ENCODE data around the gene CYTH1. TPM values are rescaled to one million over a fixed set of nuclear protein-coding genes. Genes with fewer than 3 reads are reported as not detected.

Gene CYTH1
- total and polyA plus RNA-seq, 8 donors, result 36.6 to 96.1 (median 41.3) TPM

- TF ChIP-seq CTCF (IDR thresholded peaks at IDR 0.05), result no peak
- intact Hi-C loops (cut with DNase I), result no loop called here
- H3K27me3 ChIP-seq, result no peaks in the 10 kb centered on the region
- peaks cover 0 to 90% of the 10 kb centered on the region in 2 donors for H3K36me3 ChIP-seq
- no peak overlapping the region for H3K27ac ChIP-seq
- DNase-seq (no peak), ATAC-seq (peak; percentile 30)
- H3K4me3 ChIP-seq, result no peak overlapping the region
- no peaks in the 10 kb centered on the region for H3K4me1 ChIP-seq
- H3K9me3 ChIP-seq, result no peaks in the 10 kb centered on the region
Observed at GRCh38 chr17:78674595-78675315, 107.3 kb downstream of the CYTH1 start.

DNA sequence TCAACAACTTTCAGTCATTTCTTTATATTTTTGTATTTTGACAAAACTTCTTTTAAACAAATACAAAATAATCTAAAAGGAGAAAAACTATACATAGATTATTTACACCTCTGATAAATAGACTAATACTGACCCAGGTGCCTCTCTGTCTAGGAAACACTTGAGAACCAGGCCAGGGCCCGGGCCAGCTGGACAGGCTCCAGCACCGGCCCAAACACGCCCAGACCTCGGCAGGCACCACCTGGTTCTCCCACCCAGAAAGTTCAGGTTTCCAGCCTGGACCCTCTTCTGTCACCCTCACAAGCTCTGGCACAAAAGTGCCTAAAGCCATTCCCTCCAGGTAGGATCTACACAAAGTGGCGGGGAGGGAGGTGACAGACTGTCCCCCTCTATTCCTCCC, 107.9 kb downstream of the CYTH1 start:
- Histone ChIP-seq H3K27me3 (no peaks in the 10 kb centered on the region), H3K4me1 (no peaks in the 10 kb centered on the region), H3K4me3 (no peak overlapping the region), H3K9me3 (no peaks in the 10 kb centered on the region), H3K36me3 (peaks cover 0 to 84% of the 10 kb centered on the region in 2 donors), H3K27ac (no peak overlapping the region)
- no peak for DNase-seq
- intact Hi-C loops (cut with DNase I), result no loop called here
- ATAC-seq, result no peak
- TF ChIP-seq CTCF (IDR thresholded peaks at IDR 0.05), result no peak

DNA sequence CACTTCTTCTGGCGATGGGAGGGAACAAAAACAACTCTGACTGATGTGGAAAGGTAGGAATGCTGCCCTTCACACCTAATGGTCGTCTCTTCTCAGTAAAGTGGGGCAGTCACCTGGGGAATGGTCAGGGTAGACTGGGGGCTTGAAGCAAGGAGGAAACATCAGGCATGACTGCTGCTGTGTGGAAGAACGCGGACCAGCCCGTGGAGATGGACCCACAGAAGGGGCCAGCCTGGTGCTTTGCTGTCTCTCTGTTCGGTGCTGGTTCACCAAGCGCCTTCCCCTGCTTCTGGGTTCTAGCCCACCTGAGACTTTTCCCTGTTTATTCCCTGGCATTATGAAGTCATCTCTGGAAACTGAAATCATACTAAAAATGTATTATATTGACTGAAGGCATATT, 108.7 kb downstream of the CYTH1 start:
- no peak overlapping the region for H3K4me3 ChIP-seq
- no peaks in the 10 kb centered on the region for H3K9me3 ChIP-seq
- no peaks in the 10 kb centered on the region for H3K27me3 ChIP-seq
- intact Hi-C loops (cut with DNase I), result no loop called here
- H3K27ac ChIP-seq, result no peak overlapping the region
- H3K36me3 ChIP-seq, result peaks cover 0 to 76% of the 10 kb centered on the region in 2 donors
- DNase-seq, result no peak
- no peak for ATAC-seq
- no peaks in the 10 kb centered on the region for H3K4me1 ChIP-seq
- no peak for TF ChIP-seq CTCF (IDR thresholded peaks at IDR 0.05)

GRCh38 chr17:78672871-78673371, 109.2 kb downstream of the CYTH1 start:
- H3K36me3 ChIP-seq, result peaks cover 0 to 71% of the 10 kb centered on the region in 2 donors
- no peak for ATAC-seq
- intact Hi-C loops (cut with DNase I), result no loop called here

More at GRCh38 chr17:78672871-78673371, 109.2 kb downstream of the CYTH1 start:
- H3K27me3 ChIP-seq, result no peaks in the 10 kb centered on the region
- peak overlapping the region in 1 of 2 donors; percentile 10 for H3K27ac ChIP-seq
- DNase-seq, result no peak
- H3K4me3 ChIP-seq, result no peak overlapping the region
- H3K9me3 ChIP-seq, result no peaks in the 10 kb centered on the region
- no peaks in the 10 kb centered on the region for H3K4me1 ChIP-seq
- TF ChIP-seq CTCF (IDR thresholded peaks at IDR 0.05), result no peak

All from left lung (tissue), 10 donors.